Measurements from ENCODE around the gene LINC00632.

LINC00632 gene

DNA sequence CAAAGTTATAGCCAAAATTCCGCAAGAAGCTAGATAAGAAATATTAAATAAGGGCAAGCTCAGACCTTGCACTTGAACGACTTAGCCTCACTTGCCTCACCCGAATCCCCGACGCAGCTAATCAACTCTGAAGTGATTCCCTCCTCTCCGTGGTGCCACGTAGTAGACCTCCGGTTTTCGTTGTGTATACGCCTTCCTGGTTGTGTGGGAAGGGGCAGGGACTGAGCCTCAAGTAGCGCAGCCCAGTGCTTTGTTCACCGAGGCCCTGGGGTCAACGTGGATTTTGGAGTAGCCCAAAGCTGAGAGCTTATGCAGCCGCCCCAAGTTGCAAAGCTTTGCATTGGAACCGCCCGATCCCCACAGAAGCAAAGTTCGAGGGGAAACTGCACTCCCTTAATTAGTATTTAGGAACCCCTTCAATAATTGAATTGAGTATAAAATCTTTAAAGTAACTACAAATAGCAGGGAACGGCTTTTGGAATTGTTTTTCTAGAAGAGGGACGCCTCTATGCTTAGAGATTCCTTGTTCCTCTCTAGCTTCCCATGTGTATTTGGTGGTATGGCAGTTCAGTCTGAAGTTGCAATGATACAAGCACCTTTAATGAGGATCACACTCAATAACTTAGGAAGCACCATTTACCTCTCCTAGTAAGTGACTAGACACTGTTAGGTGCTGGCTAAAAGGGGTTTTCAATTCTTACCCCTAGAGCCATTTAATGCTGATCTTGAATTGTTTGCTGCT lies 55.7 kb downstream of the LINC00632 start:
- DNase-seq: peak; percentile 58

GRCh38 chrX:140766024-140766611 lies 56.6 kb downstream of the LINC00632 start:
- peak; percentile 73 for DNase-seq

DNA sequence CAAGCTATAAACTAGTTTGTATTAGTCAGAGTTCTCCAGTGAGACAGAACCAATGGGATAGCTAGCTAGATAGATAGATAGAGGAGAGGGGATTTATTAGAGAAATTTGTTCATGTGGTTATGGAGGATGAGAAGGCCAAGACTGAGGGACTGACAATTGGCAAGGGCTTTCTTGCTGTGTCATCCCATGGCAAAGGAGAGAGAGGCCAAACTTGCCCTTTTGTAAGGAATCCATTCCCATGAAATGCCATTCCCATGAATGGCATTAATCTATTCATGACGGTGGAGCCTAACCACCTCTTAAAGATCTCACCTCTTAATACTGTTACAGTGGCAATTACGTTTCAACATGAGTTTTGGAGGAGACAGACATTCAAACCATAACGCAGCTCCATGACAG lies 58.1 kb downstream of the LINC00632 start:
- DNase-seq: no peak

DNA sequence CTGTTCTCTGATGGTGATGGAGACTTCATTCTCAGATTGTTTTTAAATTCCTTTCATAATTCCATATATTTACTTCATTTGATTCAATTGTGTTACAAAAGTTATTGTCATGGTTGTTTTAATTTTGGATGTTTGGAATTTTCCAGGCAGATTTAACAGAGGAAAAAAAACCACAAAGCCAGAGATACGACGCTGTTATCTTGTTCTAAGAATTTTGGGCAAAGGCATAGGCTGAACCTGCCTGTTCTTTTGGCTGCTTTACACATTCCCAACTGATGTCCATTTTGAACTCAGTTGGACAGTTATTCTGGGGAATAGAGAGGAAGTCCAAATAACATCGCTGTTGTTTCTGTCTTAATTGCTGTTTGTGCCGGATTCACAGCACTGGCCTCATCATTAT lies 65.7 kb downstream of the LINC00632 start:
- no peak for DNase-seq

GRCh38 chrX:140776320-140776719 lies 66.8 kb downstream of the LINC00632 start:
- DNase-seq: no peak

- DNase-seq: no peak
Measured at GRCh38 chrX:140794642-140795041, 85.1 kb downstream of the LINC00632 start.

- DNase-seq: no peak
Measured at GRCh38 chrX:140799216-140799615, 89.7 kb downstream of the LINC00632 start.

- DNase-seq: no peak
Measured at GRCh38 chrX:140804292-140804691, 94.7 kb downstream of the LINC00632 start.

DNA sequence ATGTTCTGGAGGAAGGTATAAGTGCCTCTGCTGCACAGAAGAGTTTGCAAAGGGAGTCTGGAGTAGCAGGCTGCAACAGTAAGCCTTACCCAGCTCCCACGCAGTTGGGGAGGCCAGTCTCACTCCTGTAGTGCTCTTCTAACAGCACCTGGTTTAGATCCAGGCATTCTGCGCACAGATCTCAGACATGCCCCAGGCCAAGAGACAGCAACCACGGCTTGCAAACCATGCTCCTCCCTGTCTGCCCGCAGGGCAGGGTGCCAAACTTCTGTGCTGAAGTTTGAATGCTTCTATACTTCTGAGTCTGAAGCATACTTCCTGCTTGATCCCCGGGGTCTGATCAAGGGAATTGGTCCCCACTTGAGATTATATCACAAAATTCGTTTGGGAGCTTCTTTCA lies 106.3 kb downstream of the LINC00632 start:
- peak; percentile 47 for DNase-seq

DNA sequence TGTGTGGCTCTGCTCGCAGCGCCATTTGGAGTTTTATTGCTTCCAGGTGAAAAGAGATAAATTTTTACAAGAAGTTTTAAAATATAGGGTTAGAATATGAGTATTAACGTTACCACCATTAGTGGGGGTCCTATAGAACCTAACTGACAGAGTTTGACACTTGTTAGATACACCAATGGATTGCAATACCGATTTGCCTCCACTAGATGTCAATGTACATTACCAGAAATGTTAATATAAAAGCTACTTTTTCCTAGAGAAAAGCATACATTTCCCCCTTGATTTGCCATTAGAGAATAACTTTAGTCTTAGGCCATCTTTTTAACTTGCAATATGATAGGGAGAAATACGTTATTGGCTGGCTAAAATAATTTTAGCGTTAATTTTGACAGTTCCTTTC lies 108.4 kb downstream of the LINC00632 start:
- DNase-seq: no peak

DNA sequence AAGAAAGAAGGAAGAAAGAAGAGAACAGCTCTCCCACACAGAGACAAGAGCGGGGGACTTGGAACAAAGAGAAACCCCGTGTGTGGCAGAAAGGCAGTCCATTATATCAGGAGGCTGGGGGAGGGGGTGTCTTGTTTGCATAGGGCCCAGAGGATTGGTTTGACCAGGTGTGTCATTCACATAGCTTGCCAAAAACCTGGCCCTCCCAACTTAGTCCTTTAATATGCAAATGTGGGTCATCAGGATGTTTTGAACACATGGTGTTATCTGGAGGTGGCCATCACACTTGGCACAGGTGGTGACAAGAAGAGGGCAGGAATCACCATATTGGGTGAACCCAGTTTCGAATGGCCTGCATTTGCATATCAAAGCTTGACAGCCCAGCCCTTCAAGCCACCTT lies 111.7 kb downstream of the LINC00632 start:
- no peak for DNase-seq

DNA sequence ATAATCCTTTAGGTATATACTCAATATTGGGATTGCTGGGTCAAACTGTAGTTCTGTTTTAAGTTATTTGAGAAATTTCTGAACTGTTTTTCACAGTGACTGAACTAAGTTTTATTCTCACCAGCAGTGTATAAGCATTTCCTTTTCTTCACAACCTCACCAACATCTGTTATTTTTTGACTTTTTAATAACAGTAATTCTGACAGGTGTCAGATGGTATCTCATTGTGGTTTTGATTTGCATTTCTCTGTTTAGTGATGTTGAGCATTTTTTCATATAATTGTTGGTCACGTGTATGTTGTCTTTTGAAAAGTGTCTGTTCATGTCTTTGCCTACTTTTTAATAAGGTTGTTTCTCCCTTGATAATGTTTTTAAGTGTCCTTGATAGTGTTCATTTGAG lies 112.6 kb downstream of the LINC00632 start:
- DNase-seq: no peak

GRCh38 chrX:140822861-140823260 lies 113.3 kb downstream of the LINC00632 start:
- DNase-seq: no peak

DNA sequence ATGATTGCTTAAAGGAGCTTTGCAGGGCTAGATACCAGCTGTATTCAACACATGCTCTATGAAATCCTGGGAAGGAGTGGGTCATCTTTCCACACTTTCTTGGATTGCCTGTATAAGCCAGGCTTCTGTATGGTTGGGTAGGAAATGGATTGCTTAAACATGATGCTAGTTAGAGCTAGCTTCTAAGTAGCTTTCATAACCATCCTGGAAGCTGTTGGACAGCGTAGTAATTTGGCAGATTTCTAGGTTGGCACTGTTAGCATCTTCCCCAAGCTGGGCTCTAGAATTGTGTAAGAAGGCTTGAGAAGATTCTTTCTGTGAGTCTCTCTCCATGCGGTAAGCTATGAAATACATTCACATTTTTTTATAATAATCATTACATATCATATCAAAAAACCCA lies 127.3 kb downstream of the LINC00632 start:
- DNase-seq: no peak
